Measurements from ENCODE around the gene PRCD. TPM values are rescaled to one million over a fixed set of nuclear protein-coding genes. Genes with fewer than 3 reads are reported as not detected.

The PRCD gene
- total RNA-seq, 1 donor, result 2.2 TPM

- H3K4me3 ChIP-seq (ENCODE audit: low read depth, low read length), result peak overlapping the region; percentile 72
- no peak for DNase-seq (ENCODE audit: low read depth)
- no peak for TF ChIP-seq CTCF (IDR thresholded peaks at IDR 0.05; ENCODE audit: insufficient read depth, low read depth, low read length)
Observed at GRCh38 chr17:76538281-76538931, 1.4 kb upstream of the PRCD start.

GRCh38 chr17:76538941-76539570 is 788 bp upstream of the PRCD start:
- DNase-seq (ENCODE audit: low read depth), result no peak

GRCh38 chr17:76540381-76541300 is 797 bp downstream of the PRCD start:
- peak; percentile 96 for DNase-seq (ENCODE audit: low read depth)
- peak; percentile 30 for TF ChIP-seq CTCF (IDR thresholded peaks at IDR 0.05; ENCODE audit: insufficient read depth, low read depth, low read length)
- peak overlapping the region; percentile 9 for H3K4me3 ChIP-seq (ENCODE audit: low read depth, low read length)

More at GRCh38 chr17:76538941-76539570, 788 bp upstream of the PRCD start:
- no peak for TF ChIP-seq CTCF (IDR thresholded peaks at IDR 0.05; ENCODE audit: insufficient read depth, low read depth, low read length)
- peak overlapping the region; percentile 72 for H3K4me3 ChIP-seq (ENCODE audit: low read depth, low read length)

- TF ChIP-seq CTCF (IDR thresholded peaks at IDR 0.05; ENCODE audit: insufficient read depth, low read depth, low read length), result no peak
- H3K4me3 ChIP-seq (ENCODE audit: low read depth, low read length), result no peak overlapping the region
- peak; percentile 62 for DNase-seq (ENCODE audit: low read depth)
Observed at GRCh38 chr17:76541739-76542454, 2.1 kb downstream of the PRCD start.

- no peak for TF ChIP-seq CTCF (IDR thresholded peaks at IDR 0.05; ENCODE audit: insufficient read depth, low read depth, low read length)
- no peak overlapping the region for H3K4me3 ChIP-seq (ENCODE audit: low read depth, low read length)
- no peak for DNase-seq (ENCODE audit: low read depth)
Observed at GRCh38 chr17:76542566-76542971, 2.7 kb downstream of the PRCD start.

- no peak overlapping the region for H3K4me3 ChIP-seq (ENCODE audit: low read depth, low read length)
- no peak for TF ChIP-seq CTCF (IDR thresholded peaks at IDR 0.05; ENCODE audit: insufficient read depth, low read depth, low read length)
- no peak for DNase-seq (ENCODE audit: low read depth)
Observed at GRCh38 chr17:76542984-76543383, 3.1 kb downstream of the PRCD start.

All from fibroblast of villous mesenchyme (primary cell).